OCI-LY3 (cell line): Measurements from ENCODE around the gene NFAM1.

Source experiments
- EZH2phosphoT487 ChIP-seq: fragments of 200-600 bp; shearing (Covaris generic); IDR thresholded peaks from 2 replicates; pipeline ENCODE4 v1.6.1; 2018; ENCODE audit warnings: antibody characterized with exemption, mixed run types, low read depth
- TF ChIP-seq, protein P1 (sequence below): fragments of 200-600, 300-600 bp; sonication (generic); IDR thresholded peaks from 2 replicates; pipeline ENCODE4 v1.5.1; 2014; ENCODE audit warnings: antibody characterized with exemption, low read length, low read depth

DNA sequence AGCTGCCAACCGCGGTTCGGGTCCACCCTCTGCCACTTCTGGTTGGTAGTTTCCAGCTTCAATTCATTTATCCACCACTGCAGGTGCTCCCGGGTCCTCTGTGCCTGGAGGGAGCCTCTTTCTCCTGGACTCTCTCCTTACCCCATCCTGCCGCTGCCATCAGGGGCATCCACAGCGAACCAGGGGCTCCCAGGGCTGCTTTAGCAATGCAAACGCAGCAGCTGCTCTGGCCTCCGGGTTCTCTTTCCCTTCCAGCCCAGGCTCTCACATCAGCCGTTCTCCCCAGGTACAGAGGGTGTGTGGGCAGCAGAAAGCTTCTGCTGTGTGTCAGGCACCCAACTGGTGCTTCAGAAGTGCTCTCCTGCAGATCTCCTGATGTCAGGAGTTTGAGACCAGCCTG, 27.9 kb downstream of the NFAM1 start:
- TF ChIP-seq, protein P1, sequence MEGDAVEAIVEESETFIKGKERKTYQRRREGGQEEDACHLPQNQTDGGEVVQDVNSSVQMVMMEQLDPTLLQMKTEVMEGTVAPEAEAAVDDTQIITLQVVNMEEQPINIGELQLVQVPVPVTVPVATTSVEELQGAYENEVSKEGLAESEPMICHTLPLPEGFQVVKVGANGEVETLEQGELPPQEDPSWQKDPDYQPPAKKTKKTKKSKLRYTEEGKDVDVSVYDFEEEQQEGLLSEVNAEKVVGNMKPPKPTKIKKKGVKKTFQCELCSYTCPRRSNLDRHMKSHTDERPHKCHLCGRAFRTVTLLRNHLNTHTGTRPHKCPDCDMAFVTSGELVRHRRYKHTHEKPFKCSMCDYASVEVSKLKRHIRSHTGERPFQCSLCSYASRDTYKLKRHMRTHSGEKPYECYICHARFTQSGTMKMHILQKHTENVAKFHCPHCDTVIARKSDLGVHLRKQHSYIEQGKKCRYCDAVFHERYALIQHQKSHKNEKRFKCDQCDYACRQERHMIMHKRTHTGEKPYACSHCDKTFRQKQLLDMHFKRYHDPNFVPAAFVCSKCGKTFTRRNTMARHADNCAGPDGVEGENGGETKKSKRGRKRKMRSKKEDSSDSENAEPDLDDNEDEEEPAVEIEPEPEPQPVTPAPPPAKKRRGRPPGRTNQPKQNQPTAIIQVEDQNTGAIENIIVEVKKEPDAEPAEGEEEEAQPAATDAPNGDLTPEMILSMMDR = no peak
- TF ChIP-seq EZH2phosphoT487 = no peak
